Ishikawa (cell line): ENCODE results near the gene ATXN1.

ENCODE experiments used
- CEBPB ChIP-seq: IDR thresholded peaks from 2 replicates; pipeline ENCODE4 v1.6.1; 2012
- CREB1 ChIP-seq: IDR thresholded peaks from 2 replicates; pipeline ENCODE4 v1.6.1; 2012; ENCODE audit warnings: low read depth
- EGR1 ChIP-seq: IDR thresholded peaks from 2 replicates; pipeline ENCODE4 v1.6.1; 2012
- EP300 ChIP-seq: IDR thresholded peaks from 2 replicates; pipeline ENCODE4 v1.6.1; 2012; ENCODE audit warnings: borderline replicate concordance
- FOXM1 ChIP-seq: IDR thresholded peaks from 2 replicates; pipeline ENCODE4 v1.6.1; 2012; ENCODE audit warnings: low read depth, borderline replicate concordance
- RAD21 ChIP-seq: IDR thresholded peaks from 2 replicates; pipeline ENCODE4 v1.6.1; 2012; ENCODE audit warnings: low read depth
- TAF1 ChIP-seq: IDR thresholded peaks from 2 replicates; pipeline ENCODE4 v1.6.1; 2012; ENCODE audit warnings: low read depth, mild to moderate bottlenecking
- TCF12 ChIP-seq: IDR thresholded peaks from 2 replicates; pipeline ENCODE4 v1.6.1; 2012; ENCODE audit warnings: low read depth
- TEAD4 ChIP-seq: IDR thresholded peaks from 2 replicates; pipeline ENCODE4 v1.6.1; 2012
- YY1 ChIP-seq: IDR thresholded peaks from 2 replicates; pipeline ENCODE4 v1.6.1; 2012; ENCODE audit warnings: low read depth
- ZBTB7A ChIP-seq: IDR thresholded peaks from 2 replicates; pipeline ENCODE4 v1.6.1; 2012; ENCODE audit warnings: low read depth
- TF ChIP-seq, protein P1 (sequence below): IDR thresholded peaks from 2 replicates; pipeline ENCODE4 v1.6.1; 2012
- TF ChIP-seq, protein P2 (sequence below): IDR thresholded peaks from 2 replicates; pipeline ENCODE4 v1.6.1; 2012; ENCODE audit warnings: low read depth, mild to moderate bottlenecking

DNA sequence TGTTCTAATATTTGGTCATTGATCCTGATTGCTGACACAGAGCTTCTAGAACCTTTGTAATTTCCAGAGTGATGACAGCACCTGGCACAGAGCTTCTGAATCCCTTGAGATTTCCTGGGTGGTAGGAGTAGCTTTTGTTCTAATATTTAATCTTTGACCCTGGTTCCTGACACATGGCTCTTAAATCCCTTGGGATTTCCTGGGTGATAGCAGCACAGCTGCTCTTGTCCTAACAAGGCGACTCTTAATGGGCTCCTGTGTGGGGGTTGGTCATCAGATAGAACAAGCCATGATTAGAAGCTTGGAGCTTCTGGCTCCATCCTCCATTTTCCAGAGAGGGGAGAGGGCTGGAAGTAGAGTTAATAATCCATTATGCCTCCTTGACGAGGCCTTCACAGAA is 504.5 kb downstream of the ATXN1 start:
- TF ChIP-seq CREB1 (no peak), EP300 (no peak), FOXM1 (no peak), RAD21 (no peak), ZBTB7A (no peak), EGR1 (no peak), TAF1 (no peak), TEAD4 (no peak), YY1 (no peak), CEBPB (no peak), TCF12 (no peak)
- TF ChIP-seq, protein P1, sequence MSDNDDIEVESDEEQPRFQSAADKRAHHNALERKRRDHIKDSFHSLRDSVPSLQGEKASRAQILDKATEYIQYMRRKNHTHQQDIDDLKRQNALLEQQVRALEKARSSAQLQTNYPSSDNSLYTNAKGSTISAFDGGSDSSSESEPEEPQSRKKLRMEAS: no peak
- TF ChIP-seq, protein P2, sequence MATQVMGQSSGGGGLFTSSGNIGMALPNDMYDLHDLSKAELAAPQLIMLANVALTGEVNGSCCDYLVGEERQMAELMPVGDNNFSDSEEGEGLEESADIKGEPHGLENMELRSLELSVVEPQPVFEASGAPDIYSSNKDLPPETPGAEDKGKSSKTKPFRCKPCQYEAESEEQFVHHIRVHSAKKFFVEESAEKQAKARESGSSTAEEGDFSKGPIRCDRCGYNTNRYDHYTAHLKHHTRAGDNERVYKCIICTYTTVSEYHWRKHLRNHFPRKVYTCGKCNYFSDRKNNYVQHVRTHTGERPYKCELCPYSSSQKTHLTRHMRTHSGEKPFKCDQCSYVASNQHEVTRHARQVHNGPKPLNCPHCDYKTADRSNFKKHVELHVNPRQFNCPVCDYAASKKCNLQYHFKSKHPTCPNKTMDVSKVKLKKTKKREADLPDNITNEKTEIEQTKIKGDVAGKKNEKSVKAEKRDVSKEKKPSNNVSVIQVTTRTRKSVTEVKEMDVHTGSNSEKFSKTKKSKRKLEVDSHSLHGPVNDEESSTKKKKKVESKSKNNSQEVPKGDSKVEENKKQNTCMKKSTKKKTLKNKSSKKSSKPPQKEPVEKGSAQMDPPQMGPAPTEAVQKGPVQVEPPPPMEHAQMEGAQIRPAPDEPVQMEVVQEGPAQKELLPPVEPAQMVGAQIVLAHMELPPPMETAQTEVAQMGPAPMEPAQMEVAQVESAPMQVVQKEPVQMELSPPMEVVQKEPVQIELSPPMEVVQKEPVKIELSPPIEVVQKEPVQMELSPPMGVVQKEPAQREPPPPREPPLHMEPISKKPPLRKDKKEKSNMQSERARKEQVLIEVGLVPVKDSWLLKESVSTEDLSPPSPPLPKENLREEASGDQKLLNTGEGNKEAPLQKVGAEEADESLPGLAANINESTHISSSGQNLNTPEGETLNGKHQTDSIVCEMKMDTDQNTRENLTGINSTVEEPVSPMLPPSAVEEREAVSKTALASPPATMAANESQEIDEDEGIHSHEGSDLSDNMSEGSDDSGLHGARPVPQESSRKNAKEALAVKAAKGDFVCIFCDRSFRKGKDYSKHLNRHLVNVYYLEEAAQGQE: no peak
